Glutamatergic neuron (in vitro differentiated cells): ENCODE results near the gene TAF1A. TPM values are rescaled to one million over a fixed set of nuclear protein-coding genes. Genes with fewer than 3 reads are reported as not detected.

Experiments
- DNase-seq: peaks from one replicate; pipeline ENCODE4 v3.0.0; 2022
- H3K27ac Mint-ChIP-seq: one replicate; pipeline ENCODE4 v1.8.0; 2020; ENCODE audit warnings: mild to moderate bottlenecking, mixed read lengths, inconsistent platforms; ENCODE audit not compliant: unreplicated experiment
- H3K27me3 Mint-ChIP-seq: one replicate; pipeline ENCODE4 v1.8.0; 2020; ENCODE audit warnings: mild to moderate bottlenecking, moderate library complexity, mixed read lengths, inconsistent platforms; ENCODE audit not compliant: unreplicated experiment
- H3K36me3 Mint-ChIP-seq: one replicate; pipeline ENCODE4 v1.8.0; 2020; ENCODE audit warnings: mild to moderate bottlenecking, mixed read lengths, inconsistent platforms; ENCODE audit not compliant: unreplicated experiment
- H3K4me1 Mint-ChIP-seq: one replicate; pipeline ENCODE4 v1.8.0; 2020; ENCODE audit warnings: mild to moderate bottlenecking, low read depth, mixed read lengths, inconsistent platforms; ENCODE audit not compliant: unreplicated experiment
- H3K4me3 Mint-ChIP-seq: one replicate; pipeline ENCODE4 v1.8.0; 2020; ENCODE audit warnings: mild to moderate bottlenecking, mixed read lengths, inconsistent platforms; ENCODE audit not compliant: unreplicated experiment
- H3K9me3 Mint-ChIP-seq: one replicate; pipeline ENCODE4 v1.8.0; 2020; ENCODE audit warnings: mild to moderate bottlenecking, moderate library complexity, mixed read lengths, inconsistent platforms; ENCODE audit not compliant: unreplicated experiment
- CTCF ChIP-seq: fragments of 200-600 bp; sonication (generic); IDR thresholded peaks from one replicate; pipeline ENCODE4 v1.5.0; 2021; ENCODE audit not compliant: partially characterized antibody, unreplicated experiment
- total RNA-seq: library from RNA; stranded (reverse); fragmentation: NEBNext Ultra II Directional; extraction: Animal tissue kit (Norgen Biotek cat#: 25700); gene quantifications from one replicate; pipeline ENCODE4 v1.2.1, GENCODE V29; 2021; ENCODE audit not compliant: unreplicated experiment

TAF1A gene
- total RNA-seq, 1 donor from 2014 or later = 10.4 TPM

GRCh38 chr1:222600281-222600680 lies 10.5 kb upstream of the TAF1A start:
- Mint-ChIP-seq H3K27me3 (no peaks in the 10 kb centered on the region), H3K4me3 (no peak overlapping the region), H3K9me3 (no peaks in the 10 kb centered on the region), H3K4me1 (no peaks in the 10 kb centered on the region), H3K27ac (no peak overlapping the region), H3K36me3 (no peaks in the 10 kb centered on the region)
- no peak for TF ChIP-seq CTCF
- no peak for DNase-seq

GRCh38 chr1:222596696-222597095 lies 7.0 kb upstream of the TAF1A start:
- no peaks in the 10 kb centered on the region for H3K4me1 Mint-ChIP-seq
- no peak for DNase-seq
- H3K27me3 Mint-ChIP-seq = no peaks in the 10 kb centered on the region
- H3K27ac Mint-ChIP-seq = no peak overlapping the region
- TF ChIP-seq CTCF = no peak
- H3K4me3 Mint-ChIP-seq = no peak overlapping the region
- H3K9me3 Mint-ChIP-seq = no peaks in the 10 kb centered on the region
- no peaks in the 10 kb centered on the region for H3K36me3 Mint-ChIP-seq

GRCh38 chr1:222594789-222595188 lies 5.1 kb upstream of the TAF1A start:
- Mint-ChIP-seq H3K4me3 (no peak overlapping the region), H3K36me3 (no peaks in the 10 kb centered on the region), H3K27me3 (no peaks in the 10 kb centered on the region), H3K9me3 (no peaks in the 10 kb centered on the region), H3K4me1 (no peaks in the 10 kb centered on the region), H3K27ac (no peak overlapping the region)
- no peak for TF ChIP-seq CTCF
- no peak for DNase-seq

- no peak for DNase-seq
- Mint-ChIP-seq H3K9me3 (no peaks in the 10 kb centered on the region), H3K4me3 (no peak overlapping the region), H3K27ac (no peak overlapping the region), H3K27me3 (no peaks in the 10 kb centered on the region), H3K4me1 (peaks cover 2% of the 10 kb centered on the region), H3K36me3 (no peaks in the 10 kb centered on the region)
- TF ChIP-seq CTCF = no peak
Measured at GRCh38 chr1:222592171-222592570, 2.4 kb upstream of the TAF1A start.

- Mint-ChIP-seq H3K4me3 (peak overlapping the region; percentile 13), H3K9me3 (peaks cover 2% of the 10 kb centered on the region), H3K27me3 (no peaks in the 10 kb centered on the region), H3K36me3 (no peaks in the 10 kb centered on the region), H3K27ac (no peak overlapping the region), H3K4me1 (peaks cover 2% of the 10 kb centered on the region)
- DNase-seq = no peak
- no peak for TF ChIP-seq CTCF
Measured at GRCh38 chr1:222588135-222588534, 1.6 kb downstream of the TAF1A start.
